Lung (tissue), 12 donors: Measurements from ENCODE around the gene FOXP1. TPM values are rescaled to one million over a fixed set of nuclear protein-coding genes. Genes with fewer than 3 reads are reported as not detected.

ENCODE experiments used
- ATAC-seq: fragments of 200-7000 bp; cut with Tn5 transposase; one replicate; pipeline ENCODE4 v1.9.1; 2020; ENCODE audit warnings: moderate number of reproducible peaks; ENCODE audit not compliant: insufficient read depth, low FRiP score
- DNase-seq, 3 donors: peaks; one replicate each; pipeline ENCODE4 v3.0.0-alpha.2; 2013 to 2017
- H3K27ac ChIP-seq, 2 donors: one replicate each; pipeline ENCODE4 v1.5.1; 2013; ENCODE audit warnings: mild to moderate bottlenecking in 2 of 2, moderate library complexity in 2 of 2, control low read depth in 1 of 2, inconsistent platforms in 1 of 2, low read depth in 1 of 2, low read length in 1 of 2
- H3K27me3 ChIP-seq, 3 donors: one replicate each; pipeline ENCODE4 v1.5.1; 2013; ENCODE audit warnings: low read length in 2 of 3; ENCODE audit not compliant: control insufficient read depth in 3 of 3, insufficient read depth in 3 of 3
- H3K36me3 ChIP-seq, 4 donors: one replicate each; pipeline ENCODE4 v1.5.1; 2013; ENCODE audit warnings: low read length in 4 of 4, mild to moderate bottlenecking in 1 of 4, moderate library complexity in 1 of 4; ENCODE audit not compliant: control insufficient read depth in 4 of 4, insufficient read depth in 4 of 4
- H3K4me1 ChIP-seq, 5 donors: one replicate each; pipeline ENCODE4 v1.5.1; 2013; ENCODE audit warnings: low read length in 5 of 5, mild to moderate bottlenecking in 2 of 5, moderate library complexity in 1 of 5; ENCODE audit not compliant: control insufficient read depth in 5 of 5, insufficient read depth in 5 of 5
- H3K4me3 ChIP-seq: one replicate; pipeline ENCODE4 v1.5.1; 2013; ENCODE audit warnings: mild to moderate bottlenecking, control low read depth, moderate library complexity
- H3K9ac ChIP-seq, 2 donors: one replicate each; pipeline ENCODE4 v1.5.1; 2013; ENCODE audit warnings: low read length in 2 of 2, control low read depth in 1 of 2; ENCODE audit not compliant: insufficient read depth in 1 of 2
- H3K9me3 ChIP-seq, 4 donors: one replicate each; pipeline ENCODE4 v1.5.1; 2013; ENCODE audit warnings: low read length in 3 of 4, mild to moderate bottlenecking in 1 of 4, moderate library complexity in 1 of 4; ENCODE audit not compliant: control insufficient read depth in 4 of 4, insufficient read depth in 3 of 4
- CTCF ChIP-seq: IDR thresholded peaks from 2 replicates; pipeline ENCODE4 v1.5.1; 2012; ENCODE audit warnings: mild to moderate bottlenecking; ENCODE audit errors: control extremely low read depth, extremely low read depth
- WGBS, 2 donors: extraction: QIAGEN DNeasy Blood & Tissue Kit; methylation state at CpG; one replicate each; pipeline ENCODE4 v1.1.7; 2013; 5-methylcytosine and 5-hydroxymethylcytosine counted together
- polyA plus RNA-seq, 2 donors: library from polyadenylated mRNA; stranded (reverse); fragments of 200-250 nt; gene quantifications; one replicate each; pipeline ENCODE4 v1.2.1, GENCODE V29; 2013
- total RNA-seq, 2 donors: library from RNA; depleted of rRNA in 1 of 2; stranded (reverse); fragments of >200 nt in 1 of 2; gene quantifications; one replicate each; pipeline ENCODE4 v1.2.1, GENCODE V29; 2014 to 2021
- donor health status: control.
- donor health status: control.
- donor health status: Bipolar disorder and iron deficiency.
- donor health status: healthy.
- donor health status: DM: yes; HTN: yes; CAD: no.

Gene FOXP1
- total and polyA plus RNA-seq, 4 donors, result 13.8 to 287 (median 73.9) TPM

- peaks cover 0 to 34% (median 20%) of the 10 kb centered on the region in 5 donors for H3K4me1 ChIP-seq
- WGBS, 2 donors, result 74 to 88% methylated on average over 8 of the region's 8 CpGs
- DNase-seq (peak in 2 of 3 donors; percentile 76 to 79), ATAC-seq (no peak)
- H3K9me3 ChIP-seq, result no peaks in the 10 kb centered on the region
- peak overlapping the region in 1 of 2 donors; percentile 37 for H3K9ac ChIP-seq
- H3K4me3 ChIP-seq, result no peak overlapping the region
- H3K36me3 ChIP-seq, result peaks cover 4 to 13% (median 7%) of the 10 kb centered on the region in 4 donors
- H3K27ac ChIP-seq, result peak overlapping the region in 1 of 2 donors; percentile 50
- TF ChIP-seq CTCF, result no peak
- H3K27me3 ChIP-seq, result no peaks in the 10 kb centered on the region
Measured at GRCh38 chr3:71109241-71109976, 474.1 kb downstream of the FOXP1 start.

GRCh38 chr3:71107926-71108325, 475.6 kb downstream of the FOXP1 start:
- H3K36me3 ChIP-seq, result peaks cover 4 to 13% (median 7%) of the 10 kb centered on the region in 4 donors
- WGBS, 2 donors, result 30 to 56% methylated on average over 3 of the region's 3 CpGs
- H3K4me1 ChIP-seq, result peaks cover 9 to 45% (median 28%) of the 10 kb centered on the region in 5 donors
- no peaks in the 10 kb centered on the region for H3K27me3 ChIP-seq
- H3K4me3 ChIP-seq, result no peak overlapping the region
- no peak for DNase-seq
- peak overlapping the region in 1 of 2 donors; percentile 28 for H3K9ac ChIP-seq
- TF ChIP-seq CTCF, result no peak
- H3K27ac ChIP-seq, result peak overlapping the region; percentile 33 to 77
- no peak for ATAC-seq
- no peaks in the 10 kb centered on the region for H3K9me3 ChIP-seq

GRCh38 chr3:71104976-71105375, 478.6 kb downstream of the FOXP1 start:
- H3K9ac ChIP-seq, result no peak overlapping the region
- DNase-seq (no peak), ATAC-seq (no peak)
- H3K36me3 ChIP-seq, result peaks cover 0 to 2% (median 0%) of the 10 kb centered on the region in 4 donors
- no peaks in the 10 kb centered on the region for H3K27me3 ChIP-seq
- TF ChIP-seq CTCF, result no peak
- peaks cover 8 to 48% (median 38%) of the 10 kb centered on the region in 5 donors for H3K4me1 ChIP-seq
- no peaks in the 10 kb centered on the region for H3K9me3 ChIP-seq
- H3K27ac ChIP-seq, result no peak overlapping the region
- no peak overlapping the region for H3K4me3 ChIP-seq
- WGBS, 2 donors, result 82 to 83% methylated on average over 6 of the region's 6 CpGs
